H1 (cell line): ENCODE data around the gene SKA3.

ENCODE experiments used
- EZH2 ChIP-seq: fragments of 200-600 bp; sonication (generic); IDR thresholded peaks from 2 replicates; pipeline ENCODE4 v1.7.1; 2012; ENCODE audit warnings: low read depth, mild to moderate bottlenecking, moderate library complexity, low read length, inconsistent platforms; ENCODE audit not compliant: severe bottlenecking
- POLR2A ChIP-seq, 2 experiments: IDR thresholded peaks; 1 replicate in 1 of 2; 2 replicates in 1 of 2; pipeline ENCODE4 v1.6.1; 2011; ENCODE audit warnings: low read depth in 2 of 2, low read length in 2 of 2, mild to moderate bottlenecking in 2 of 2; ENCODE audit errors: control extremely low read depth in 1 of 2
- YY1 ChIP-seq: IDR thresholded peaks from 2 replicates; pipeline ENCODE4 v1.6.1; 2011; ENCODE audit warnings: low read depth, mild to moderate bottlenecking, low read length
- TF ChIP-seq, protein P1 (sequence below), 3 experiments: IDR thresholded peaks; 1 replicate in 2 of 3; 2 replicates in 1 of 3; pipeline versions ENCODE4 v1.5.1 to v1.6.1; 2011; ENCODE audit warnings: low read length in 3 of 3, mild to moderate bottlenecking in 3 of 3, inconsistent platforms in 2 of 3, low read depth in 1 of 3, moderate library complexity in 1 of 3; ENCODE audit not compliant: insufficient read depth in 1 of 3; ENCODE audit errors: control extremely low read depth in 1 of 3

DNA sequence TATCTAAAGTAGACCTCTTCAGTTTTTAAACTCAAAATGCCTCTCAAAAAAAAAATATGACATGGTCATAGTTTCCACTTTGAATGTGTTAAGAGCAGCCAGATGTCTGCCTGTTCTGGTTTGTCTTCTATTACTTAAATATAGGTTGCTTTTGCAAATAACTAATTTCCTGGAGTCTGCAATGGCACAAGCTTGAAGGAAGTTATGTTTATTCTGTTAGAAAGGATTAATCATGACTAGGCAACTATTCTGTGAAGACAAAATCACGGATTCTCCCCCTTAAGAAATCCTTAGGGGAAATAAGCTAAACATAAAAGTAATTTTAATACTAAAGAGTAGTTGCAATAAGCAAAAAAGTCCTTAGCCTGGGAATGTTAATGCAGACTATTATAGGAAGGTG, 26.3 kb downstream of the SKA3 start:
- no peak for TF ChIP-seq YY1
- TF ChIP-seq, protein P1, sequence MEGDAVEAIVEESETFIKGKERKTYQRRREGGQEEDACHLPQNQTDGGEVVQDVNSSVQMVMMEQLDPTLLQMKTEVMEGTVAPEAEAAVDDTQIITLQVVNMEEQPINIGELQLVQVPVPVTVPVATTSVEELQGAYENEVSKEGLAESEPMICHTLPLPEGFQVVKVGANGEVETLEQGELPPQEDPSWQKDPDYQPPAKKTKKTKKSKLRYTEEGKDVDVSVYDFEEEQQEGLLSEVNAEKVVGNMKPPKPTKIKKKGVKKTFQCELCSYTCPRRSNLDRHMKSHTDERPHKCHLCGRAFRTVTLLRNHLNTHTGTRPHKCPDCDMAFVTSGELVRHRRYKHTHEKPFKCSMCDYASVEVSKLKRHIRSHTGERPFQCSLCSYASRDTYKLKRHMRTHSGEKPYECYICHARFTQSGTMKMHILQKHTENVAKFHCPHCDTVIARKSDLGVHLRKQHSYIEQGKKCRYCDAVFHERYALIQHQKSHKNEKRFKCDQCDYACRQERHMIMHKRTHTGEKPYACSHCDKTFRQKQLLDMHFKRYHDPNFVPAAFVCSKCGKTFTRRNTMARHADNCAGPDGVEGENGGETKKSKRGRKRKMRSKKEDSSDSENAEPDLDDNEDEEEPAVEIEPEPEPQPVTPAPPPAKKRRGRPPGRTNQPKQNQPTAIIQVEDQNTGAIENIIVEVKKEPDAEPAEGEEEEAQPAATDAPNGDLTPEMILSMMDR (IDR thresholded peaks at IDR 0.05; ENCODE audit: control extremely low read depth in 1 of 3, insufficient read depth in 1 of 3, low read depth in 1 of 3, low read length in 3 of 3), result no peak
- TF ChIP-seq POLR2A (IDR thresholded peaks at IDR 0.05; ENCODE audit: control extremely low read depth in 1 of 2, low read depth in 2 of 2, low read length in 2 of 2), result no peak
- no peak for TF ChIP-seq EZH2
